ENCODE results near the gene MARS2. TPM values are rescaled to one million over a fixed set of nuclear protein-coding genes. Genes with fewer than 3 reads are reported as not detected.

The MARS2 gene
- total RNA-seq (2022): 9.5 and 15.3 TPM in 2 replicates
- percentile 80 among the genes with signal in this experiment for Bru-seq, nascent RNA
- percentile 81 among the genes with signal in this experiment for BruChase-seq, experiment 1, labeled RNA remaining after a 6-hour chase
- BruChase-seq, experiment 2, labeled RNA remaining after a 2-hour chase: percentile 94 among the genes with signal in this experiment
- long read RNA-seq, transcript MARS2-201 (1 exons, 3,019 nt): major isoform, 37 of 37 reads
- long read RNA-seq, partial matches to known transcripts: 0 of 37 reads
- long read RNA-seq, other reads (novel, unspliced or antisense): 0 of 37 reads

DNA sequence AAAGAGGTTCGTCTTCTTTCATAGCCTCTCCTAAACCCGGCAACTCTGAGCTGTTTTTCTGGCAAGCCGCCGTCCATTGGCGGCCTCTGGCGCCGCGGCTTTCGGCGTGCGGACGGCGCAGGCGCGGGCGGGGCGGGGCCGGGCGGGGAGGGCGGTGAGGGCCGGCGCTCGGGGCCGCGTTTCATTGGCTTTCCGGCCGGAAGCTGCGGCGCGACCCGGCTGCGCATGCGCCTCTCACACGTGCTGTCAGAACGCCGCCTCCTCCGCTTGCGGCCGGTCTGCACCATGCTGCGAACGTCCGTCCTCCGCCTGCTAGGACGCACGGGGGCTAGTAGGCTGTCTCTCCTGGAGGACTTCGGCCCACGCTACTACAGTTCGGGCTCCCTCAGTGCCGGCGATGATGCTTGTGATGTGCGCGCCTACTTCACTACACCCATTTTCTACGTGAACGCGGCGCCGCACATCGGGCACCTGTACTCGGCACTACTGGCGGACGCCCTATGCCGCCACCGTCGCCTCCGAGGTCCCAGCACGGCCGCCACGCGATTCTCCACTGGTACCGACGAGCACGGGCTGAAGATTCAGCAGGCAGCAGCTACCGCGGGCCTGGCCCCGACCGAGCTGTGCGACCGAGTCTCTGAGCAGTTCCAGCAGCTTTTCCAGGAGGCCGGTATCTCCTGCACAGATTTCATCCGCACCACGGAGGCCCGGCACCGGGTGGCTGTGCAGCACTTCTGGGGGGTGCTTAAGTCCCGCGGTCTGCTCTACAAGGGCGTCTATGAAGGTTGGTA is at the start of gene MARS2:
Gene MARS2, plus strand, starts transcription at position 249 of the 791 bp plus-strand sequence. Its CDS starts 37 bp downstream, at position 286.
- Mint-ChIP-seq H3K36me3 (ENCODE audit: insufficient read depth, unreplicated experiment) (no peaks in the 10 kb centered on the region), H3K27me3 (ENCODE audit: insufficient read depth, unreplicated experiment) (no peaks in the 10 kb centered on the region), H3K9me3 (ENCODE audit: unreplicated experiment) (peaks cover 7% of the 10 kb centered on the region), H3K4me3 (ENCODE audit: unreplicated experiment) (peak within 1 kb of the TSS; percentile 92), H3K4me1 (ENCODE audit: insufficient read depth, unreplicated experiment) (peaks cover 26% of the 10 kb centered on the region), H3K27ac (ENCODE audit: low read depth, unreplicated experiment) (peak within 1 kb of the TSS; percentile 57)
- TF ChIP-seq, protein P1, sequence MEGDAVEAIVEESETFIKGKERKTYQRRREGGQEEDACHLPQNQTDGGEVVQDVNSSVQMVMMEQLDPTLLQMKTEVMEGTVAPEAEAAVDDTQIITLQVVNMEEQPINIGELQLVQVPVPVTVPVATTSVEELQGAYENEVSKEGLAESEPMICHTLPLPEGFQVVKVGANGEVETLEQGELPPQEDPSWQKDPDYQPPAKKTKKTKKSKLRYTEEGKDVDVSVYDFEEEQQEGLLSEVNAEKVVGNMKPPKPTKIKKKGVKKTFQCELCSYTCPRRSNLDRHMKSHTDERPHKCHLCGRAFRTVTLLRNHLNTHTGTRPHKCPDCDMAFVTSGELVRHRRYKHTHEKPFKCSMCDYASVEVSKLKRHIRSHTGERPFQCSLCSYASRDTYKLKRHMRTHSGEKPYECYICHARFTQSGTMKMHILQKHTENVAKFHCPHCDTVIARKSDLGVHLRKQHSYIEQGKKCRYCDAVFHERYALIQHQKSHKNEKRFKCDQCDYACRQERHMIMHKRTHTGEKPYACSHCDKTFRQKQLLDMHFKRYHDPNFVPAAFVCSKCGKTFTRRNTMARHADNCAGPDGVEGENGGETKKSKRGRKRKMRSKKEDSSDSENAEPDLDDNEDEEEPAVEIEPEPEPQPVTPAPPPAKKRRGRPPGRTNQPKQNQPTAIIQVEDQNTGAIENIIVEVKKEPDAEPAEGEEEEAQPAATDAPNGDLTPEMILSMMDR (IDR thresholded peaks at IDR 0.05; ENCODE audit: unreplicated experiment): no peak
- CTCF ChIA-PET: interaction anchor here (1.0 to 3.6 kb wide), 3 partner anchors 75 to 488 kb away, joined by 3 to 27 read pairs (median 4); no protein-coding TSS in a partner anchor
- TSS peak; percentile 29 for BruUV-seq (replicated peaks)
- intact Hi-C loops (cut with micrococcal nuclease): loop anchor here (5.0 to 10.0 kb wide), 7 partner anchors 151 to 1749 kb away; partner anchors contain the start of genes COQ10B, SATB2 and SF3B1
- POLR2A ChIA-PET: interaction anchor here (0.7 to 4.7 kb wide), 20 partner anchors 10 to 1749 kb away, joined by 3 to 49 read pairs (median 4); partner anchors contain the start of genes COQ10B, HSPD1, HSPE1 and MOB4
- peak; percentile 92 for DNase-seq (ENCODE audit: unreplicated experiment)

DNA sequence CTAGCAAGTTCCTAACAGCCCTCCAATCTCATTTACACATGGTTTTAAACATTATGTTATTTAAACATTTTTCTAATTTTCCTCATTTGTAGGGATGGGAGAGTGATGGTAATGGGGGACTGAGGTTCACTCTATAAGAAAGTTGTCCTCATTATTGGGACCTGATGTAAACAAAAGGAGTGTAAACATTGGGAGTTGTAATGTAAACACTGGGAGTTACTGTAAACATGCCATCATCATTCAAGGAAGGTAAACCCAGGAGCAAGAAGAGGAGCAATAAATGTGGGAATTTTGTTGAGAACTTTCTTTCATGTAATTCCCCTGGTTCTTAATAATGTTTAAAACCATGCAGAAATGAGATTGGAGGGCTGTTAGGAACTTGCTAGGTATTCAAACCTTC is 47.6 kb upstream of the MARS2 start:
- Mint-ChIP-seq H3K27ac (ENCODE audit: low read depth, unreplicated experiment) (no peak overlapping the region), H3K4me3 (ENCODE audit: unreplicated experiment) (no peak overlapping the region), H3K4me1 (ENCODE audit: insufficient read depth, unreplicated experiment) (no peaks in the 10 kb centered on the region), H3K9me3 (ENCODE audit: unreplicated experiment) (no peaks in the 10 kb centered on the region), H3K27me3 (ENCODE audit: insufficient read depth, unreplicated experiment) (no peaks in the 10 kb centered on the region), H3K36me3 (ENCODE audit: insufficient read depth, unreplicated experiment) (no peaks in the 10 kb centered on the region)
- POLR2A ChIA-PET: no interaction called here
- TF ChIP-seq, protein P1 (IDR thresholded peaks at IDR 0.05; ENCODE audit: unreplicated experiment): no peak
- CTCF ChIA-PET: interaction anchor here (1.1 kb wide), 1 partner anchor 56 kb away, joined by 4 read pairs; no protein-coding TSS in a partner anchor
- intact Hi-C loops (cut with micrococcal nuclease): no loop called here
- no peak for DNase-seq (ENCODE audit: unreplicated experiment)
- no TSS peak for BruUV-seq (replicated peaks)

DNA sequence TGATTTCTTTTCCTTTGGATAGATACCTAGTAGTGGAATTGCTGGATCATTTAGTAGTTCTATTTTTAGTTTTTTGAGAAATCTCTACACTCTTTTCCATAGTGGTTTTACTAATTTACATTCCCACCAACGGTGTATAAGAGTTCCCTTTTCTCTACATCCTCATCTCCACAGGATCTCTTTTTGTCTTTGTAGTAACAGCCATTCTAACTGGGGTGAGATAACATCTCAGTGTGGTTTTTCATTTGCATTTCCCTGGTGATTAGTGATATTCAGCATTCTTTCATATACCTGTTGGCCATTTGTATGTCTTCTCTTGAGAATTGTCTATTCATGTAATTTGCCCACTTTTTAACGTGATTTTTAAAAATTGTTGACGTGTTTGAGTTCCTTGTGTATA is 43.5 kb upstream of the MARS2 start:
- DNase-seq (ENCODE audit: unreplicated experiment): no peak
- TF ChIP-seq, protein P1 (IDR thresholded peaks at IDR 0.05; ENCODE audit: unreplicated experiment): no peak
- intact Hi-C loops (cut with micrococcal nuclease): no loop called here
- ChIA-PET CTCF (interaction anchor here (0.6 kb wide), 1 partner anchor 158 kb away, joined by 3 read pairs; no protein-coding TSS in a partner anchor), POLR2A (no interaction called here)
- no peaks in the 10 kb centered on the region for H3K4me1 Mint-ChIP-seq (ENCODE audit: insufficient read depth, unreplicated experiment)
- no peaks in the 10 kb centered on the region for H3K27me3 Mint-ChIP-seq (ENCODE audit: insufficient read depth, unreplicated experiment)
- H3K36me3 Mint-ChIP-seq (ENCODE audit: insufficient read depth, unreplicated experiment): no peaks in the 10 kb centered on the region
- peaks cover 7% of the 10 kb centered on the region for H3K9me3 Mint-ChIP-seq (ENCODE audit: unreplicated experiment)
- H3K4me3 Mint-ChIP-seq (ENCODE audit: unreplicated experiment): no peak overlapping the region
- no TSS peak for BruUV-seq (replicated peaks)
- H3K27ac Mint-ChIP-seq (ENCODE audit: low read depth, unreplicated experiment): no peak overlapping the region

DNA sequence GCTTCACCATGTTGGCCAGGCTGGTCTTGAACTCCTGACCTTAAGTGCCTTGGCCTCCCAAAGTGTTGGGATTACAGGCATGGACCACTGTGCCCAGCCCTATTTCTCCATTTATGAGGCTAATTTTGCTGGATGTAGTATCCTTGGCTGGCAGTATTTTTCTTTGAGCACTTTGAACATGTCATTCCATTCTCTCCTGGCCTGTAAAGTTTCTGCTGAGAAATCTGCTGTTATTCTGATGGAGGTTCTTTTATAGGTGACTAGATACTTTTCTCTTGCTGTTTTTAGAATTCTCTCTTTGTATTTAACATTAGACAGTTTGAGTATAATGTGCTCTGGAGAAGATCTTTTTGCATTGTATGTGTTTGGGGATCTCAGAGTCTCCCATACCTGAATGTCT is 38.9 kb upstream of the MARS2 start:
- no peak overlapping the region for H3K27ac Mint-ChIP-seq (ENCODE audit: low read depth, unreplicated experiment)
- H3K36me3 Mint-ChIP-seq (ENCODE audit: insufficient read depth, unreplicated experiment): no peaks in the 10 kb centered on the region
- H3K27me3 Mint-ChIP-seq (ENCODE audit: insufficient read depth, unreplicated experiment): no peaks in the 10 kb centered on the region
- no peaks in the 10 kb centered on the region for H3K4me1 Mint-ChIP-seq (ENCODE audit: insufficient read depth, unreplicated experiment)
- no peak for DNase-seq (ENCODE audit: unreplicated experiment)
- peaks cover 14% of the 10 kb centered on the region for H3K9me3 Mint-ChIP-seq (ENCODE audit: unreplicated experiment)
- CTCF ChIA-PET: no interaction called here
- intact Hi-C loops (cut with micrococcal nuclease): no loop called here
- no peak overlapping the region for H3K4me3 Mint-ChIP-seq (ENCODE audit: unreplicated experiment)
- TF ChIP-seq, protein P1 (IDR thresholded peaks at IDR 0.05; ENCODE audit: unreplicated experiment): no peak
- BruUV-seq (replicated peaks): no TSS peak
- POLR2A ChIA-PET: interaction anchor here (0.6 kb wide), 1 partner anchor 1794 kb away, joined by 4 read pairs; no protein-coding TSS in a partner anchor

Data from MCF 10A (cell line).